Neural cell (in vitro differentiated cells): ENCODE data around the gene DCTN3. TPM values are rescaled to one million over a fixed set of nuclear protein-coding genes. Genes with fewer than 3 reads are reported as not detected.
A peak's percentile ranks its signal among the peaks of the same experiment; 100 is the strongest.

Experiments used
- H2AFZ ChIP-seq: fragments of 200-600, 300-800 bp; sonication (generic), shearing (Covaris generic); 2 replicates; pipeline ENCODE4 v1.6.0; 2014; ENCODE audit warnings: low read depth, mild to moderate bottlenecking, antibody characterized with exemption, low read length, moderate library complexity
- H3F3A ChIP-seq: fragments of 200-600 bp; shearing (Covaris generic); 2 replicates; pipeline ENCODE4 v1.6.1; 2016; ENCODE audit warnings: mild to moderate bottlenecking, moderate library complexity, mixed read lengths, antibody characterized with exemption, low read length; ENCODE audit not compliant: insufficient read depth, poor library complexity, severe bottlenecking
- H3K27ac ChIP-seq: fragments of 200-600, 300-800 bp; sonication (generic), shearing (Covaris generic); 2 replicates; pipeline ENCODE4 v1.5.1; 2014; ENCODE audit warnings: mild to moderate bottlenecking, low read length, moderate library complexity
- H3K27me3 ChIP-seq: fragments of 300-800, 200-600 bp; sonication (generic), shearing (Covaris generic); 2 replicates; pipeline ENCODE4 v1.6.0; 2014; ENCODE audit warnings: mild to moderate bottlenecking, low read depth, low read length, moderate library complexity; ENCODE audit not compliant: insufficient read depth
- H3K36me3 ChIP-seq: fragments of 300-800, 200-600 bp; sonication (generic), shearing (Covaris generic); 2 replicates; pipeline ENCODE4 v1.5.1; 2014; ENCODE audit warnings: mild to moderate bottlenecking, antibody characterized with exemption, low read length, moderate library complexity; ENCODE audit not compliant: insufficient read depth
- H3K4me2 ChIP-seq: fragments of 300-800, 200-600 bp; sonication (generic), shearing (Covaris generic); 2 replicates; pipeline ENCODE4 v1.6.0; 2014; ENCODE audit warnings: mild to moderate bottlenecking, low read length
- H3K4me3 ChIP-seq: fragments of 300-800, 200-600 bp; sonication (generic), shearing (Covaris generic); 2 replicates; pipeline ENCODE4 v1.5.1; 2014; ENCODE audit warnings: mild to moderate bottlenecking, low read length, moderate library complexity
- H3K79me2 ChIP-seq: fragments of 200-600 bp; shearing (Covaris generic); replicated peaks from 2 replicates; pipeline ENCODE4 v1.6.0; 2014; ENCODE audit warnings: mild to moderate bottlenecking, low read length, moderate library complexity; ENCODE audit not compliant: insufficient read depth
- H3K9ac ChIP-seq: fragments of 300-800, 200-600 bp; sonication (generic), shearing (Covaris generic); 2 replicates; pipeline ENCODE4 v1.6.1; 2016; ENCODE audit warnings: mild to moderate bottlenecking, low read length, mixed read lengths
- H3K9me2 ChIP-seq: fragments of 200-600 bp; shearing (Covaris generic); 2 replicates; pipeline ENCODE4 v1.6.1; 2016; ENCODE audit warnings: mild to moderate bottlenecking, low read length, mixed read lengths; ENCODE audit not compliant: insufficient read depth
- H3K9me3 ChIP-seq: fragments of 200-600, 300-800 bp; sonication (generic), shearing (Covaris generic); 2 replicates; pipeline ENCODE4 v1.6.1; 2016; ENCODE audit warnings: mild to moderate bottlenecking, mixed run types, low read length, moderate library complexity, mixed read lengths
- H4K20me1 ChIP-seq: fragments of 200-600 bp; shearing (Covaris generic); 2 replicates; pipeline ENCODE4 v1.6.1; 2016; ENCODE audit warnings: mild to moderate bottlenecking, mixed run types; ENCODE audit not compliant: insufficient read depth
- EP300 ChIP-seq: fragments of 450-650 bp; conservative IDR thresholded peaks from 2 replicates; pipeline ENCODE4 v1.6.1; 2014; ENCODE audit warnings: antibody characterized with exemption, mild to moderate bottlenecking, moderate library complexity; ENCODE audit not compliant: poor library complexity, severe bottlenecking
- EZH2 ChIP-seq: fragments of 200-600, 300-800 bp; shearing (Covaris generic), sonication (generic); IDR thresholded peaks from 2 replicates; pipeline ENCODE4 v1.6.1; 2014; ENCODE audit warnings: antibody characterized with exemption, low read length, borderline replicate concordance, mild to moderate bottlenecking; ENCODE audit not compliant: insufficient read depth, poor library complexity, severe bottlenecking
- MXI1 ChIP-seq: fragments of 450-650 bp; conservative IDR thresholded peaks from 2 replicates; pipeline ENCODE4 v1.6.1; 2014; ENCODE audit warnings: antibody characterized with exemption, mild to moderate bottlenecking; ENCODE audit not compliant: poor library complexity, severe bottlenecking
- POLR2AphosphoS5 ChIP-seq: IDR thresholded peaks from 2 replicates; pipeline ENCODE4 v1.6.1; 2012
- RAD21 ChIP-seq: fragments of 450-650 bp; conservative IDR thresholded peaks from 2 replicates; pipeline ENCODE4 v1.6.1; 2014; ENCODE audit warnings: antibody characterized with exemption, mild to moderate bottlenecking, moderate library complexity
- SMC3 ChIP-seq: fragments of 450-650 bp; conservative IDR thresholded peaks from 2 replicates; pipeline ENCODE4 v1.6.1; 2014; ENCODE audit warnings: antibody characterized with exemption, mild to moderate bottlenecking, moderate library complexity; ENCODE audit not compliant: poor library complexity
- TAF1 ChIP-seq: IDR thresholded peaks from 2 replicates; pipeline ENCODE4 v1.6.1; 2012; ENCODE audit warnings: low read depth
- polyA plus RNA-seq: library from polyadenylated mRNA; depleted of rRNA; stranded (reverse); fragments of >200 nt; gene quantifications from 2 replicates; pipeline ENCODE4 v1.2.3, GENCODE V29; 2014
- TF ChIP-seq, protein P1 (sequence below): fragments of 450-650 bp; IDR thresholded peaks from 2 replicates; pipeline ENCODE4 v1.5.1; 2014; ENCODE audit warnings: antibody characterized with exemption, mild to moderate bottlenecking, moderate library complexity; ENCODE audit not compliant: poor library complexity, severe bottlenecking
- TF ChIP-seq, protein P2 (sequence below): IDR thresholded peaks from 2 replicates; pipeline ENCODE4 v1.6.1; 2012; ENCODE audit warnings: borderline replicate concordance

The DCTN3 gene
- polyA plus RNA-seq, 1 donor from 2014 or later, result 380 TPM

DNA sequence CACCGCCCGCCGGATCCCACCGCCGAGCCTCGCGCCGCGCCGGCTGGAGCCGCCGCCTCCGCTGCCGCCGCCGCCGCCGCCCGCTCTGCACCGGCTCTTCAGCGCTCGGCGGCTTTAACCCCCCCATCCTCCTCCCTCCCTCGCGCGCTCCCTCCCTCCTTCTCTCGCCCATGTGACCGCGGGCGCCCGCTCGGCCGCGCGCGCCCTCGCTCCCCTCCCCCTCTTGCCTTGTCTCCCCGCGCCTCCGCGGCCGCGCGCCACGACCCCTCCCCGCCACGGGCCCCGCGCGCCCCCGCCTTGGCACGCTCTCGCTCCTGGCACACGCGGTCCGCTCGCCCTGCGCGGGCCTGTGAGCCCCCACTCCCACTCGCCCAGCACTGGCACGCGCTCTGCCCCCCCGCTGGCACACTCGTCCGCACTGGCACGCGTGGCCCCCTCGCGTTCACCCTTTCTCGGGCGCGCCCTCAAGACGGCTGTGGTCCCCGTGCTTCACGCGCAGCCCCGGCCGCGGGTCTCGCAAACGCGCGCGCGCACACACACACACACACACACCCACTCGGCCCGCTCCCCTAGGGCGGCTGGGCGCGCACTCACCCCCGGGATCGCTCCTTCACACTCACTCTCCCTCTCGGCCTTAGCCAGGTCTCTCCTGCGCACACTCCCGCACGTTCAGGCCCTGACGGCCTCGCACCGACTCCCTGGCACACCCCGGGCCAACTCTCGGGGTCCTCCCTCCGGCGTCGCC lies 30.5 kb downstream of the DCTN3 start, which contains the start of gene CNTFR:
CNTFR (minus strand) TSS at position 89 of the 745 bp plus-strand sequence. CDS start 20,743 bp downstream, outside the sequence.
- Histone ChIP-seq H4K20me1 (peaks cover 5% of the 10 kb centered on the region), H3K9ac (peak within 1 kb of the TSS; percentile 80), H3F3A (no peaks in the 10 kb centered on the region), H3K27me3 (peaks cover 26% of the 10 kb centered on the region), H3K4me2 (peak within 1 kb of the TSS; percentile 92), H2AFZ (peak within 1 kb of the TSS; percentile 83), H3K27ac (peak within 1 kb of the TSS; percentile 75), H3K9me2 (no peaks in the 10 kb centered on the region), H3K4me3 (peak within 1 kb of the TSS; percentile 98), H3K9me3 (no peaks in the 10 kb centered on the region), H3K36me3 (no peaks in the 10 kb centered on the region), H3K79me2 (peaks cover 45% of the 10 kb centered on the region)
- TF ChIP-seq, protein P1, sequence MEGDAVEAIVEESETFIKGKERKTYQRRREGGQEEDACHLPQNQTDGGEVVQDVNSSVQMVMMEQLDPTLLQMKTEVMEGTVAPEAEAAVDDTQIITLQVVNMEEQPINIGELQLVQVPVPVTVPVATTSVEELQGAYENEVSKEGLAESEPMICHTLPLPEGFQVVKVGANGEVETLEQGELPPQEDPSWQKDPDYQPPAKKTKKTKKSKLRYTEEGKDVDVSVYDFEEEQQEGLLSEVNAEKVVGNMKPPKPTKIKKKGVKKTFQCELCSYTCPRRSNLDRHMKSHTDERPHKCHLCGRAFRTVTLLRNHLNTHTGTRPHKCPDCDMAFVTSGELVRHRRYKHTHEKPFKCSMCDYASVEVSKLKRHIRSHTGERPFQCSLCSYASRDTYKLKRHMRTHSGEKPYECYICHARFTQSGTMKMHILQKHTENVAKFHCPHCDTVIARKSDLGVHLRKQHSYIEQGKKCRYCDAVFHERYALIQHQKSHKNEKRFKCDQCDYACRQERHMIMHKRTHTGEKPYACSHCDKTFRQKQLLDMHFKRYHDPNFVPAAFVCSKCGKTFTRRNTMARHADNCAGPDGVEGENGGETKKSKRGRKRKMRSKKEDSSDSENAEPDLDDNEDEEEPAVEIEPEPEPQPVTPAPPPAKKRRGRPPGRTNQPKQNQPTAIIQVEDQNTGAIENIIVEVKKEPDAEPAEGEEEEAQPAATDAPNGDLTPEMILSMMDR, result no peak
- peak; percentile 10 for TF ChIP-seq RAD21
- peak; percentile 54 for TF ChIP-seq EP300
- no peak for TF ChIP-seq EZH2
- TF ChIP-seq SMC3, result peak; percentile 49
- TF ChIP-seq TAF1, result no peak
- TF ChIP-seq, protein P2, sequence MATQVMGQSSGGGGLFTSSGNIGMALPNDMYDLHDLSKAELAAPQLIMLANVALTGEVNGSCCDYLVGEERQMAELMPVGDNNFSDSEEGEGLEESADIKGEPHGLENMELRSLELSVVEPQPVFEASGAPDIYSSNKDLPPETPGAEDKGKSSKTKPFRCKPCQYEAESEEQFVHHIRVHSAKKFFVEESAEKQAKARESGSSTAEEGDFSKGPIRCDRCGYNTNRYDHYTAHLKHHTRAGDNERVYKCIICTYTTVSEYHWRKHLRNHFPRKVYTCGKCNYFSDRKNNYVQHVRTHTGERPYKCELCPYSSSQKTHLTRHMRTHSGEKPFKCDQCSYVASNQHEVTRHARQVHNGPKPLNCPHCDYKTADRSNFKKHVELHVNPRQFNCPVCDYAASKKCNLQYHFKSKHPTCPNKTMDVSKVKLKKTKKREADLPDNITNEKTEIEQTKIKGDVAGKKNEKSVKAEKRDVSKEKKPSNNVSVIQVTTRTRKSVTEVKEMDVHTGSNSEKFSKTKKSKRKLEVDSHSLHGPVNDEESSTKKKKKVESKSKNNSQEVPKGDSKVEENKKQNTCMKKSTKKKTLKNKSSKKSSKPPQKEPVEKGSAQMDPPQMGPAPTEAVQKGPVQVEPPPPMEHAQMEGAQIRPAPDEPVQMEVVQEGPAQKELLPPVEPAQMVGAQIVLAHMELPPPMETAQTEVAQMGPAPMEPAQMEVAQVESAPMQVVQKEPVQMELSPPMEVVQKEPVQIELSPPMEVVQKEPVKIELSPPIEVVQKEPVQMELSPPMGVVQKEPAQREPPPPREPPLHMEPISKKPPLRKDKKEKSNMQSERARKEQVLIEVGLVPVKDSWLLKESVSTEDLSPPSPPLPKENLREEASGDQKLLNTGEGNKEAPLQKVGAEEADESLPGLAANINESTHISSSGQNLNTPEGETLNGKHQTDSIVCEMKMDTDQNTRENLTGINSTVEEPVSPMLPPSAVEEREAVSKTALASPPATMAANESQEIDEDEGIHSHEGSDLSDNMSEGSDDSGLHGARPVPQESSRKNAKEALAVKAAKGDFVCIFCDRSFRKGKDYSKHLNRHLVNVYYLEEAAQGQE, result peak; percentile 61
- TF ChIP-seq MXI1, result peak; percentile 77
- peak; percentile 62 for TF ChIP-seq POLR2AphosphoS5

DNA sequence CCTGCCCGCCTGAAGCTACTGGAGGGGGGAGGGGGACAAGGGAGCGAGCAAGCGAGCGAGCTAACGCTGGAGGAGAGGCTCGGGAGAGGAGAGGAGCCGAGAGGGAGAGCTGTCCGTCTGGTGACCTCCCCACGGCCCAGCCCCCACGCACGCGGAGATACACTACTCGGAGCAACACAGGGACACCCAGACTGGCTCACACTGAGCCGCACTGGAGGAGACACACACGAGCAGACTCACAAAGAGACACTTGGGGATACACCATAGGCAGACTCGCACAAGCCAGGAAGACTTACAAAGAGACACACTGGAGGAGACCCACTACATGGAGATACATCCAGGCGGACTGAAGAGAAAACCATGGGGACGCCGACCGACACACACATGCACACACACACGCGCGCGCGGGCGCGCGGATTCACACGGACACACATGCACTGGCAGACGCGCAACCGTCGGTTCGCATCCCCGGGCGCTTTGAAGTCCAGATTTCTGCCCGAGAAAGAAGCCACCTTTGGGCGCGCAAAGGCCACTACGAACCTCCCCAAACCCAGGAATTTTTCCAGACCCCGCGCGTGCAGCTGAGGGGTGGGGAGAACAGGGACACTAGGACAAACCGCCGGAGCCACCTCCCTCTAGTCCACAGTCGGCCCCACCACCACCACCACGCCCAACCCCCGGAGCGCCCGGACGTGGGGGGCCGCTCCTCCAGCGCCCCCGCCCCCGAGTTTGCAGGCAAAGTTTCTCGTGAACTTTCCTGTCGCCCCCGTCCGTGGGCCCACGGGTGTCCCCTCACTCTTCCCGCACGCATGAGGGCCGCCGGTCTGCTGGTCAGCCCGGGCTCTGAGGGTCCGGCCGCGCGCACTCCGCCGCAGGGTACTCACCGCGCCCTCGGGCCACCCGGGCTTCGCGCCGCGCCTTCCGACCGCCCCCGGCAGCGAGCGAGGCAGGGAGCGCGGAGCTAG lies 31.3 kb downstream of the DCTN3 start:
- Histone ChIP-seq H3K4me2 (peak overlapping the region; percentile 92), H3K9ac (peak overlapping the region; percentile 80), H3K4me3 (peak overlapping the region; percentile 98), H3K36me3 (no peaks in the 10 kb centered on the region), H3K9me2 (no peaks in the 10 kb centered on the region), H3F3A (no peaks in the 10 kb centered on the region), H3K79me2 (peaks cover 53% of the 10 kb centered on the region), H3K27ac (peak overlapping the region; percentile 75), H2AFZ (peak overlapping the region; percentile 43), H3K27me3 (peaks cover 26% of the 10 kb centered on the region), H4K20me1 (peaks cover 5% of the 10 kb centered on the region), H3K9me3 (no peaks in the 10 kb centered on the region)
- TF ChIP-seq, protein P1, result no peak
- TF ChIP-seq POLR2AphosphoS5 (no peak), EP300 (no peak), RAD21 (peak; percentile 43), EZH2 (no peak), MXI1 (peak; percentile 78), TAF1 (no peak), SMC3 (peak; percentile 19)
- TF ChIP-seq, protein P2, result peak; percentile 31
